ENCODE measurements around the gene IRAK1.

Gene IRAK1

DNA sequence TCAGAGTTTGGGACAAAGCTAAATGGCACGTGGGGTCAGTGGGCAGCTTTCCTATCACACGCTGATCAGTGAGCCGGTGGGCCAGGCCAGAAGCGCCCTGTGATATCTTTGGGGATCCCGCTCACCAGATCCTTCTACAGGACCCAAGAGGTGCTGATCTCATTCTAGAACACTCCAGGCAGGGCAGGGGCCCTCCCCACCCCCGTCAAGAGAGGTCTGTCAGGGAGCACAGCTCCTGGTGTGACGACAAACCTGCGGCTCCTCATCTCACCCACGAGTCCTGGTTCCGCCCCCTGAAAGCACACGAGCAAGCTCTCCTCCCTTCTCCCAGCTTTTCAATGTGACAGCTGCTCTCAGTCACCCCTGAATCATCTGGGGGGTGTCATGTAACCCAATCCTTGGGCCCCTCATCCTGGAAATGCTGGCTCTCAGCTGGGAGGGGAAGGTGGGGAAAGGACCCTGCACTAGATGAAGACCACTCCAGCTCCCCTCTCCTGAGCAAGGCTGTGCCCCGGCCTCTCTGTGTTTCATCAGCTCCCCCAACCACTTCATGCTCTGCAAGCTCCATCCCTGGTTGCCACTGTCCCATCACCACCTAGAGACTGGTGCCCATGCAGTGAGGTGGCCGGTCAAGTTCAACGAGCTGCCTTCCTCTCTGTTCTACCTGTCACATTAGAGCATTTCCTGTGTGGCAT lies 52.7 kb downstream of the IRAK1 start:
- no peak overlapping the region for H3K4me3 ChIP-seq (ENCODE audit: low read length)
- TF ChIP-seq, protein P1, sequence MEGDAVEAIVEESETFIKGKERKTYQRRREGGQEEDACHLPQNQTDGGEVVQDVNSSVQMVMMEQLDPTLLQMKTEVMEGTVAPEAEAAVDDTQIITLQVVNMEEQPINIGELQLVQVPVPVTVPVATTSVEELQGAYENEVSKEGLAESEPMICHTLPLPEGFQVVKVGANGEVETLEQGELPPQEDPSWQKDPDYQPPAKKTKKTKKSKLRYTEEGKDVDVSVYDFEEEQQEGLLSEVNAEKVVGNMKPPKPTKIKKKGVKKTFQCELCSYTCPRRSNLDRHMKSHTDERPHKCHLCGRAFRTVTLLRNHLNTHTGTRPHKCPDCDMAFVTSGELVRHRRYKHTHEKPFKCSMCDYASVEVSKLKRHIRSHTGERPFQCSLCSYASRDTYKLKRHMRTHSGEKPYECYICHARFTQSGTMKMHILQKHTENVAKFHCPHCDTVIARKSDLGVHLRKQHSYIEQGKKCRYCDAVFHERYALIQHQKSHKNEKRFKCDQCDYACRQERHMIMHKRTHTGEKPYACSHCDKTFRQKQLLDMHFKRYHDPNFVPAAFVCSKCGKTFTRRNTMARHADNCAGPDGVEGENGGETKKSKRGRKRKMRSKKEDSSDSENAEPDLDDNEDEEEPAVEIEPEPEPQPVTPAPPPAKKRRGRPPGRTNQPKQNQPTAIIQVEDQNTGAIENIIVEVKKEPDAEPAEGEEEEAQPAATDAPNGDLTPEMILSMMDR (conservative IDR thresholded peaks at IDR 0.05; ENCODE audit: low read length), result no peak
- DNase-seq (ENCODE audit: low read depth), result no peak

DNA sequence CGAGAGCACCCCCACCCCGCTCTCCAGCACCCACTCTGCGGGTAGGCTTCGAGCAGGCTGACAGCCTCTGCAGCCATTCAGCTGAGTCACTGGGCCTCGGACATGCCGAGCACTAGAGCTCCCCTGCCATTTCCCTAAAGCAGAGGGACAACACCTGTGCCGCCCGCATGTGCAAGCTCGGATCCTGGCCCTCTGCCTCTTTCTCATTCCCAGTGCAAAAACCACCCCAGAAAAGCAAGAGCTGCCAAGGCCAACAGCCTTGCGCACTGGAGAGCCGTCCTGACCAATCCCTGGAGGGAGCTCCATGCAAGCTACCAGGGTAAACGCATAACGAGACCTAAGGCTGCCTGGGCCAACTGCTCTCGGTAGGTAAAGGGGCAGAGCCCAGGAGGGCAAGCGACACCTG lies 53.4 kb downstream of the IRAK1 start:
- peak; percentile 16 for DNase-seq (ENCODE audit: low read depth)
- no peak overlapping the region for H3K4me3 ChIP-seq (ENCODE audit: low read length)
- TF ChIP-seq, protein P1 (conservative IDR thresholded peaks at IDR 0.05; ENCODE audit: low read length), result no peak

DNA sequence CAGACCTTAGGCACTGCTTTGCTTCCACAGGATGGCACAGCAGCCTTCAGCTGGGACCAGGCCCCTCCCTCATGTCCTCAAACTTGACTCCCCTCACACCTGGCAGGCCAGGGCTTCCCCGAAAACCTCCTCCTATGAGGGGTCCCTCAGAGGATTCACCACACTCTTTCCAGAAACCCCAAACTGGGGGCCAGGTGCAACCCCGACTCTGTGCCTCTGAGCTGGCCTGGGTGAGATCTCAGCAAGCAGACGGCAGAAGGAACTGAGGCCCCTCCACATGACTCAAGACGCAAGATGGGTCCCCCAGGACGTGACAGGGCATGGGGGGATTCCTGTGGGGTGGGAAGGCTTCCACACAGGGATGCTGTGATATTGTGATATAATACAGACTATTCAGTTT lies 54.3 kb downstream of the IRAK1 start:
- no peak for DNase-seq (ENCODE audit: low read depth)
- H3K4me3 ChIP-seq (ENCODE audit: low read length), result no peak overlapping the region
- TF ChIP-seq, protein P1 (conservative IDR thresholded peaks at IDR 0.05; ENCODE audit: low read length), result no peak

DNA sequence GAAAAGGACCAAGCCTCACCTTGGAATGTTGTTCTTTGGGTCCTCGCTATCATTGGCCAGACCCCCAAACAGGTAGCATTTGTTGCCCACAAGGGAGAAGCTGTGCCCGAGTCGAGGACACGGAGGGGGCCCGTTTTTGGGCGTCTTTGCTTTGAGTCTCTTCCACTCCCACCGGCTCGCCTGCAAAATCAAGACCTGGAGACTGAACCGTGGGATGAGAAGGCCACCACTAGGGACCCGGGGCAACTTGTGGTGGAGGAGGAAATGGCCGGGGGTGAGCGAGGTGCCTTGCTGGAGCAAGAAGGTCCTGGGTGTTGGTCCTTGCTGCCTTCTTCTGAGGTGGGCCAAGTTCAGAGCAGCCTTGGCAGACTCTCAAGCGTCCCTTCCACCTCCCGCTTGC lies 55.6 kb downstream of the IRAK1 start:
- TF ChIP-seq, protein P1 (conservative IDR thresholded peaks at IDR 0.05; ENCODE audit: low read length), result no peak
- no peak for DNase-seq (ENCODE audit: low read depth)
- no peak overlapping the region for H3K4me3 ChIP-seq (ENCODE audit: low read length)

DNA sequence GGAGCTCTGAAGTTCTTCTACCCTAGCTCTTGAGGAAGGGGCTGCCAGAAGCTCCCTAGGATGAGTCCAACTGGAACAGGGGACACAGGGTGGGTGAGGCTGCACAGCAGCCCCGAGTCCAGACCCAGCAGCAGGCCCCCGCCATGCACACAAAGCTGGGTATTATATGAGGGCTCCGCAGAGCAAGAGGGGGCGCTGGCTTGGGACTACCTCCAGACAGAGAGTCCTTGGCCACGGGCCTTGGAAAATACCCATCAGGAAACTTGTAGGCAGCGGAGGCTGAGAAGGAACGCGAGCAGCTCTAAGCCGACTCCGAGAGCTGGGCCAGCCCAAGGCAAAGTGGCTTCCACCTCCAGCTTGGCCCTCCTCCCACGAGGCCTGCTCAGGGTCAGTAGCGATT lies 56.2 kb downstream of the IRAK1 start:
- H3K4me3 ChIP-seq (ENCODE audit: low read length), result no peak overlapping the region
- no peak for DNase-seq (ENCODE audit: low read depth)
- TF ChIP-seq, protein P1 (conservative IDR thresholded peaks at IDR 0.05; ENCODE audit: low read length), result no peak

DNA sequence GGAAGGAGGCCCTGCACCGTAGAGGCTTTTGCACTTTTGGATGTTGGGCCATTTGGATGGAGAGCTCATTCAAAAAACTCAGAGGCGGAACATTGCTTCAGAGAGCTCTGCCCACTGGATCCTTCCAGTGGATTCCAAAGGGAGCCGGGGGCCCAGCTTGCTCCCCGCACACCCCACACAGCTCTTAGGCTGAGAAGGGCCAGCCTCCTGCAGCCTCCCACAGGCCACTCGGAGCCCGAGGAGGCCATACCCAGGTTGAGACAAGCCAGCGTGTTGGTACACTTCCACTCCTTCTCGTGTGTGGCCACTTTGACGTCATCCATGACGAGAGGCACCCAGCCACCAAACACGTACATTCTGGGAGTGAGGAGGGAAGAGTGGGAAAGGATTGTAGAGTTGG lies 58.4 kb downstream of the IRAK1 start:
- TF ChIP-seq, protein P1 (conservative IDR thresholded peaks at IDR 0.05; ENCODE audit: low read length), result no peak
- no peak overlapping the region for H3K4me3 ChIP-seq (ENCODE audit: low read length)
- DNase-seq (ENCODE audit: low read depth), result no peak

DNA sequence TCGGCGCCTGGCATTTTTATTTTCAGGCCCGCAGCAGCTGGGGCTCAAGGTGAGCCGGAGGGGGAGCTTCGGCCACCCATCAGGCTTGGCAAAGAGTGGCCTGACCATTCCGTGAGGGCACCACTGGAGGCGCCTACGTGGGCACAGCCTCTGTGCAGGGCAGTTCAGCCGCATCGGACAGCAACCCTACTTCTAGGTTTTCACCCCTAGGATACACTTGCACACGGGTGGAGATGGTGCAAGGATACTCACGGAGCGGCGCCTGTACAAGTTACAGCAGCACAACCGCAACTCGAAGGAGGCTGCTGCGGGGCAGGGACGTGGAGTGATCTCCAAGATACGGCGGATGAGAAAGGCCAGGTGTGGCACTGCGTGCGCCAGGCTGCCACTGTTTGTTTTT lies 58.9 kb downstream of the IRAK1 start:
- TF ChIP-seq, protein P1 (conservative IDR thresholded peaks at IDR 0.05; ENCODE audit: low read length), result no peak
- no peak overlapping the region for H3K4me3 ChIP-seq (ENCODE audit: low read length)
- DNase-seq (ENCODE audit: low read depth), result no peak
